ENCODE measurements around the gene FYN.
"Not testable (repeated sequence)": the region's sequence is repeated elsewhere in the genome, so short reads cannot be mapped to it uniquely, and the experiment has no call there.

The FYN gene

GRCh38 chr6:111849298-111849697, 24.0 kb downstream of the FYN start:
- DNase-seq: no peak

- DNase-seq: no peak
Observed at GRCh38 chr6:111848262-111848812, 24.9 kb downstream of the FYN start.

GRCh38 chr6:111846492-111847409, 26.5 kb downstream of the FYN start:
- no peak for DNase-seq

- DNase-seq: no peak
Observed at GRCh38 chr6:111846066-111846465, 27.2 kb downstream of the FYN start.

GRCh38 chr6:111845441-111845871, 27.8 kb downstream of the FYN start:
- peak; percentile 80 for DNase-seq

GRCh38 chr6:111844921-111845320, 28.3 kb downstream of the FYN start:
- DNase-seq: no peak

- DNase-seq: no peak
Observed at GRCh38 chr6:111844376-111844775, 28.9 kb downstream of the FYN start.

- no peak for DNase-seq
Observed at GRCh38 chr6:111843347-111844147, 29.7 kb downstream of the FYN start.

- no peak for DNase-seq
Observed at GRCh38 chr6:111842891-111843290, 30.4 kb downstream of the FYN start.

- DNase-seq: no peak
Observed at GRCh38 chr6:111842271-111842822, 30.9 kb downstream of the FYN start.

- DNase-seq: peak; percentile 78
Observed at GRCh38 chr6:111841822-111842221, 31.4 kb downstream of the FYN start.

- DNase-seq: no peak
Observed at GRCh38 chr6:111840803-111841202, 32.4 kb downstream of the FYN start.

- DNase-seq: no peak
Observed at GRCh38 chr6:111838749-111839484, 34.3 kb downstream of the FYN start.

GRCh38 chr6:111837641-111838500, 35.4 kb downstream of the FYN start:
- no peak for DNase-seq

- no peak for DNase-seq
Observed at GRCh38 chr6:111837007-111837406, 36.2 kb downstream of the FYN start.

GRCh38 chr6:111835807-111836206, 37.4 kb downstream of the FYN start:
- no peak for DNase-seq

- not testable (repeated sequence) for DNase-seq
Observed at GRCh38 chr6:111835398-111835797, 37.9 kb downstream of the FYN start.

- DNase-seq: no peak
Observed at GRCh38 chr6:111834356-111834755, 38.9 kb downstream of the FYN start.

- DNase-seq: no peak
Observed at GRCh38 chr6:111832833-111833418, 40.3 kb downstream of the FYN start.

- no peak for DNase-seq
Observed at GRCh38 chr6:111831408-111831807, 41.8 kb downstream of the FYN start.

GRCh38 chr6:111829998-111830397, 43.3 kb downstream of the FYN start:
- DNase-seq: no peak

All from inflammatory macrophage treated with lipopolysaccharide for 4 hours (primary cell).